Stimulated activated CD8-positive, alpha-beta memory T cell treated with anti-CD3 and anti-CD28 coated beads, Interleukin-7, amount 100 ng/mL, for 1 hour (primary cell): ENCODE measurements around the gene LYZL2.
"Not testable (repeated sequence)": the region's sequence is repeated elsewhere in the genome, so short reads cannot be mapped to it uniquely, and the experiment has no call there.

ENCODE experiments used
- DNase-seq, 2 donors: peaks; one replicate each; pipeline ENCODE4 v3.0.0-alpha.2; 2020; ENCODE audit warnings: low read depth in 2 of 2

The LYZL2 gene

GRCh38 chr10:30639946-30640786, 10.6 kb upstream of the LYZL2 start:
- DNase-seq, result no peak

DNA sequence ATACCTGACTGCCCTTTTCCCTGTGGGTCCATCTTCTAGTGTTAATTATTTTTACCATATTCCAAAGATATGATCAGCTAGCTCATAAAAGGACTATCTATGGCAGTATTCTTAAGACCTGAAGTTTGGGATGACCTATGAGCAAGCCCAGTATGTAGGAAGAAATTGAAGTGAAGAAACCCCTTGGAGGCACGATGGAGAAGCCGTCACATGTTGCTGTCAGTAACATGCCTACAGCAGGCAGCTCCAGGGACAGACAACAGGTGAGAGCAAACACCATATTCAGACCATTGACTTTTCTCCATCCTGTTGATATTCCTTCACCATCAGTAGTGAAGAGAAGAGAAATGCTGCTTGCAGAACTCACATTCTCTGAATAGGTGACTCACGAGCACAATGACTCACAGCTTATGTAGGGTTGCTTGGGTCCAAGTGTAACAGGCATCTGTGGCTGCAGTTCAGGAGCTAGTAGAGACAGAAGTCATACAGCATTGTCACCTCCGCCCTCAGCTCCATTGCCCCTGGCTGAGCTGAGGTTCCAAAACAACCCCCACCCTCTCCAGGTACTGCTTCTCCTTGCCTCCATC, 8.4 kb upstream of the LYZL2 start:
- DNase-seq, result no peak

- no peak for DNase-seq
Measured at GRCh38 chr10:30631188-30631587, 1.6 kb upstream of the LYZL2 start.

DNA sequence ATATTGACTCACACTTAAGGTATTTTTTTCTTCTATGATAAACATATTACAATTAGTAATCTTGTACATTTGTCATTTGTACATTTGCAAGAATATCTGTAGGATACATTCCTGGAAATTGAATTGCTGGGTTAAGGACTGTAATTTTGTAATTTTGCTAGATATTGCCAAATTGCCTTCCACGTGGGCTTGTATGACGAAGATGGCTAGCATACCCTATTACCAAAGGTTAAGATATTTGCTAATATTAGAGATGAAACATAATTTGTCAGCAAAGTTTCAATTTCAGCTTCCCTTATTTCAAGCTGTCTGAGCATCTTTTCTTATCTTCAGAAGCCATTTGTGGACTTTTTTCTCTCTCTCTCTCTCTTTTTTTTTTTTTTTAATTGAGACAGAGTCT, 1.0 kb upstream of the LYZL2 start:
- DNase-seq, result no peak

DNA sequence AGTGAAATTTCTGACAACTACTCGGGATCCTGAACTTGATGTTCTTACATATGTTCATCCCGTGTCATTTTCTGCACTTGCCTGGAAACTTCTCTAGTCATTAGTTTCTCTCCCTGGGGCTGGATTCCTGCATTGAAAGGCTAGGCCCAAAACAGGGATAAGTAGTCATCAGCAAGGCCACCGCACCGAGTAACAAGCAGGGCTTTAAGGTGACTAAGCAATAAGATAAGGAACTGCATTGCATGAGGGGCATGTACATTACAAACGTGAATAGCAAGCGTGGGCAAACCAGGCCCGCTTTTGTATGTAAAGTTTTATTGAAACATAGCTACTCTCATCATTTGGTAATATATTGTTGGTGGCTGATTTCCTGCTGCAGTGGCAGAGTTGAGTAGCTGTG, 977 bp downstream of the LYZL2 start:
- DNase-seq, result not testable (repeated sequence)

GRCh38 chr10:30626837-30627236, 2.7 kb downstream of the LYZL2 start:
- not testable (repeated sequence) for DNase-seq

DNA sequence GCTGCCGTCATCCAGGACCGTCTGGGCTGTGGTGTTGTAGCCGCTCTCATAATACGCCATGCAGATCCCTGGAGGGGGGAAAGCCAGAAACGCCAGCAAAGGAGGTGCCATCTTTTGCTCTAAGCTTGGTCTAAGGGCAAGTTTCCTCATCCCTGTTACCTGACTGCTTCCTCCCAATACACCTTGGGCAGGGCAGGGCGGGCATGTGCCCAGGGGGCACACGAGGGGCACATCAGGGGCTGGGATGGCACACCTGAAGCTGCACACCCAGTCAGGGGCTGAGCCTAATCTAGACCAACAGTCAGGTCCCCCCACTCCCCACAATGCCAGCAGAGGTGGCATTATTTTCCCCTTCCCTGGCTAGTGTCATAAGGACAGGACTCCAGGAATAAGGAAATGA, 3.4 kb downstream of the LYZL2 start:
- DNase-seq, result not testable (repeated sequence)

DNA sequence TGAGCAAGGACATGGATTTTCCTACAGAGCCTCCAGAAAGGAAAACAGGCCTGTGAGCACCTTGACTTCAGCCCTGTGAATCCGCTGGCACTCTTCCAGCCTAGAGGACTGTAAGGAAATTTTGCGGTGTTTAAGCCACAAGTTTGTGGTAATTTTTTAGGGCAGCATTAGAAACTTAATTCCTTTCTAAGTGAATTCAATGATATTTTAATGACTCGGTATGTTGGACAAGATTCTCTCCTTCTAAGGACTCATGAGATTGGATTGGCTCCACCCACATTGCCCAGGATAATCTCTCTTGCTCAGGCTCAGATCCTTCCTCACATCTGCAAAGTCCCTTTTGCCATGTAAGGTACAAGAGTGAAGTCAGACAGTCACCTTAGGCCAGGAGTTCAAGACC, 4.5 kb downstream of the LYZL2 start:
- DNase-seq, result no peak

DNA sequence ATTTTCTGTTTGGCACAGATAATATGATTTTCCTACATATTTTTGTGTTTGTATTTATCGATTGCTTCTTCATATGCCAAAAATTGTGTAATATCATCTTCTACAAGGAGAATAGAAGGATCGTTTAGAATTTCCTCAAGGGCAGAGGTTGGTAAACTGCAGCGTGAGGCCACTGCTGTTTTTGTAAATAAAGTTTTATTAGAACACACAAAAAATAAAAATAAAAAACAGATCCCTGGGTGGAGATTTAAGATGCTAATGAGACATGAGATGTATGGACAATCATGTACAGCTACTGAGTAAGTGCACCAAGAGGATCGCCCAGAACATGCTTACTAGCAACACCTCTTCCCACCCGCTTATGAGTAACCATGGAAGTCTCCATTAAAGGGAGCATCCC, 9.6 kb downstream of the LYZL2 start:
- no peak for DNase-seq

GRCh38 chr10:30617070-30617469, 12.5 kb downstream of the LYZL2 start:
- DNase-seq, result no peak

DNA sequence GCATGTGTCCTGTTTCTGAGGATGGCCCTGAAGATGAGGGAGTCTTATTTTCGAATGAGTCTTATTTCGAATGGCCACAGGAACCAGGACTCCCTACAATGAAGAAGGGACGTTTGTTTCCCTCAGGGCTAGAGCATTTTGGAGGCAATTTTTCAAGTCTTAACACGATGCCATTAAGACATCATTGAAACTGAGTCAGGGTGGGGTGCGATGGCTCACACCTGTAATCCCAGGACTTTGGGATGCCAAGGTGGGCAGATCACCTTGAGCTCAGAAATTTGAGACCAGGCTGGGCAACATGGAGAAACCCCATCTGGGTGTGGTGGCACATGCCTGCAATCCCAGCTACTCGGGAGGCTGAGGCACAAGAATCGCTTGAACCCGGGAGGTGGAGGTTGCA, 18.5 kb downstream of the LYZL2 start:
- not testable (repeated sequence) for DNase-seq

DNA sequence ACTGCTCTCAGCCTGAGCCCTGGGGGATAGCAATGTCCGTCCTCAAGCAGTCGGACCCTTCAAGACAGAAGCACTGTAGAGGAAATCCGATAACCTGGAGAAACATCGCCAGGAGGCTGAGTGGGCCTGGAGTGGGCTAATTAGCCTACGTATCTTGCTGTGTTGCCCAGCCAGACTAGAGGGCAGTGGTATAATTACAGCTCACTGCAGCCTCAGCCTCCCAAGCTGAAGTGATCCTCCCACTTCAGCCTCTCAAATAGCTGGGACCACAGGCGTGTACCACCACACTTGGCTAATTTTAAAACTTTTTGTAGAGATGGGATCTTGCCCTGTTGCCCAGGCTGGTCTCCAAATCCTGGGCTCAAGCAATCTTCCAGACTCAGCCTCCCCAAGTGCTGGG, 21.7 kb downstream of the LYZL2 start:
- DNase-seq, result no peak

DNA sequence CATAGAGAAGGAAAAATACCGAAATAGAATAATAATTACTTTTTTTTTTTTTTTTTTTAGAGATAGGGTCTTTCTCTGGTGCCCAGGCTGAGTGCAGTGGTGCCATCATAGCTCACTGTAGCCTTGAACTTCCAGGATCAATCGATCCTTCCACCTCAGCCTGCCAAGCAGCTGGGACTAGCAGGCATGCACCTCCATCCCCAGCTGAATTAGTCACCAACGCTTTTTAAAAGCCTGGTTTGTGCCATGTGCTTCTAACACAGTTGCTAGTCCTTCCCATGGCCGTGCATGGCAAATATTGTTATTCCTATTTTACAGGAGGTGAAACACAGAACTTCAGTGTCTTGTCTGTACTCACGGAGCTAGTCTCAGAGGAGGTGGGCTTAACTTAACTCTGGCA, 23.2 kb downstream of the LYZL2 start:
- no peak for DNase-seq

DNA sequence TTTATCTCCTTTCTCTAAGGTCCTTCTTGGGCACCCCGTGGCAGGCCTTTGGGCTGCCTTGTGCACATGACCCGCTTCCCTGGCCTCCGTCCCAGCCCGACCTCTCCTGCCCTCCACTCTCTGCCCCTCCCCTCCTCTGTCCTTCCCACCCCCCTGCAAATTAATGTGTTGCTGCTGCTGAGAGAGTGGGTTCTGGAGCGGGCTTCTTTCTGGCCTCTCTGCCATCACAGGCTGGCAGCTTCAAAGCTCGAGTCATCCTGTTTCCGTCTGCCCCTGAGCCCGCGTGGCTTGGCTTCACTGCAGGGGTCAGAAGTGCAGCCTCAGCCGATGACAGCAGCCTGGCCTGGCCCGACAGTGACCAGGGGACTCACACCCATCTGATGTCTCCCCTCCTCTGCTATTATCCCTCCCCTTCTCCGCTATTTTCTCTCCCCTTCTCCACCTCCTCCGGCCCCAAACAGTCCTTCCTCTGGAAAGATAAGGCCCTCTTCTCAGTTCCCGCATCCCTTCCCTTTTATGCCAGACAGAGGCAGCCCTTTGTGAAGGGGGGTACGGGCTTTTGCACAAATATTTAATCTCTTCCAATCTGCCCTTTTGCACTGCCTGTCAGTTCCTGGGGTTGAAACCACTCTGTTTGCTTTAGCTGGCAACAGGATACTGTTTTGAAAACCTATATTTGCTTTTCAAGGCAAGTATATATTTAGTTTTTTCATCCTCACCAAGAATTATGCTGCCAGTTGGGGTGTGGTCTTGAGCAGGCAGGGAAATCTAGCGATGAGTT, 24.0 kb downstream of the LYZL2 start:
- not testable (repeated sequence) for DNase-seq

- DNase-seq, result no peak
Measured at GRCh38 chr10:30603589-30603988, 26.0 kb downstream of the LYZL2 start.

GRCh38 chr10:30602747-30603146, 26.8 kb downstream of the LYZL2 start:
- DNase-seq, result no peak

- DNase-seq, result no peak
Measured at GRCh38 chr10:30600005-30600404, 29.5 kb downstream of the LYZL2 start.

- no peak for DNase-seq
Measured at GRCh38 chr10:30598105-30598776, 31.3 kb downstream of the LYZL2 start.

DNA sequence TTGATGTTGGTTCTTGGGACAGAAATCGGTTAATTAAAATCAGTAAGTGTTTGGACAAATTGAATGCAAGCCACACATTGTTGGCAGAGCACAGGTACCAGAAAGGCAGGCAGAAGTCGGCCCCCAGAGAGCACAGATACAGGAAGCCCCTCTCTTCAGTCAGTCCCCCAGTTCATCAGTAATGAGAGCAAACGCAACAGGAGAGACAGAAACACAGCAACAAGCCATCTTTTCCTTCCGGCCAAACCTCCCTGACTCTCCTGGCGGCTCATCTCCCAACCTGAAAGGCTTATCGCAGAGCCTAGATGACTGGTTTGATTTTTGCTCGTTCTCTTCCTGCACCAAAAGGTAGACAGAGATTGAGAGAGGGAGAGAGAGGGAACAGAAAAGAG, 32.1 kb downstream of the LYZL2 start:
- DNase-seq, result not testable (repeated sequence)

GRCh38 chr10:30596493-30597432, 32.8 kb downstream of the LYZL2 start:
- DNase-seq, result not testable (repeated sequence)

DNA sequence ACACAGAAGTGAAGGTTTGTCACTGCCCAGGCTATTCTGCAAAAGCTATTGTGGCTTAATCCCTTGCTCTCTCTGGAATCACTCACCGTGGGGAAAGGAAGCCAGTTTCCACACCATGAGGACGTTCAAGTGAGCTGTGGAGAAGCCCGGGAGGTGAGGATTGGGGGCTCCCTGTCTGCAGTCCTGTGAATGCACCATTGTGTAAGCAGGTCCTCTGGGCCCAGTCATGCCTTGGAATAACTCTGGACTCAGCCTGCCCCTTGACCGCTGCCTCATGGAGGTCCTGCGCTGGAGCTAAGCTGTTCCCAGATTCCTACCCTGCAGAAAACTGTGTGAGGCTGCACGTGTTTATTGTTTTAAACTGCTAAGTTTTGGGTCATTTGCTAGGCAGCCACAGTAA, 33.5 kb downstream of the LYZL2 start:
- no peak for DNase-seq
